GM23338 (cell line): ENCODE measurements around the gene COL8A1. TPM values are rescaled to one million over a fixed set of nuclear protein-coding genes. Genes with fewer than 3 reads are reported as not detected.

Source experiments
- ATAC-seq: fragments of 200-7000 bp; cut with Tn5 transposase; 3 replicates; pipeline ENCODE4 v1.9.1; 2020
- DNase-seq: peaks from one replicate; pipeline ENCODE4 v3.0.0-alpha.2; 2015; ENCODE audit warnings: low spot score
- H2AFZ ChIP-seq: fragments of 200-600 bp; sonication (generic); 2 replicates; pipeline ENCODE4 v1.8.0; 2016; ENCODE audit warnings: antibody characterized with exemption, mild to moderate bottlenecking, moderate library complexity
- H3F3A ChIP-seq: fragments of 200-600 bp; sonication (generic); replicated peaks from 2 replicates; pipeline ENCODE4 v1.8.0; 2017; ENCODE audit warnings: antibody characterized with exemption, mixed run types, low read depth
- H3K27ac ChIP-seq: fragments of 200-600 bp; sonication (generic); 2 replicates; pipeline ENCODE4 v1.6.1; 2016; ENCODE audit warnings: low read depth
- H3K27me3 ChIP-seq: fragments of 200-600 bp; sonication (generic); 2 replicates; pipeline ENCODE4 v1.8.0; 2016; ENCODE audit warnings: mild to moderate bottlenecking, mixed run types, moderate library complexity; ENCODE audit not compliant: insufficient read depth
- H3K36me3 ChIP-seq: fragments of 200-600 bp; sonication (generic); 2 replicates; pipeline ENCODE4 v1.8.0; 2016; ENCODE audit warnings: mild to moderate bottlenecking; ENCODE audit not compliant: insufficient read depth
- H3K4me1 ChIP-seq: fragments of 200-600 bp; sonication (generic); 2 replicates; pipeline ENCODE4 v1.8.0; 2016; ENCODE audit warnings: mild to moderate bottlenecking, moderate library complexity; ENCODE audit not compliant: insufficient read depth
- H3K4me2 ChIP-seq: fragments of 200-600 bp; sonication (generic); 2 replicates; pipeline ENCODE4 v1.7.1; 2017; ENCODE audit warnings: mixed run types
- H3K4me3 ChIP-seq: fragments of 200-600 bp; sonication (generic); 2 replicates; pipeline ENCODE4 v1.6.1; 2016; ENCODE audit warnings: mixed run types
- H3K79me2 ChIP-seq: fragments of 200-600 bp; sonication (generic); replicated peaks from 2 replicates; pipeline ENCODE4 v1.8.0; 2017; ENCODE audit warnings: mild to moderate bottlenecking; ENCODE audit not compliant: insufficient read depth
- H3K9me2 ChIP-seq: fragments of 200-600 bp; sonication (generic); 2 replicates; pipeline ENCODE4 v1.8.0; 2017; ENCODE audit not compliant: insufficient read depth
- H4K20me1 ChIP-seq: fragments of 200-600 bp; sonication (generic); replicated peaks from 2 replicates; pipeline ENCODE4 v1.8.0; 2017; ENCODE audit warnings: mild to moderate bottlenecking; ENCODE audit not compliant: insufficient read depth
- H3K27ac Mint-ChIP-seq: 2 replicates; pipeline ENCODE4 v1.8.0; 2020; ENCODE audit warnings: inconsistent platforms, mild to moderate bottlenecking, moderate library complexity, mixed read lengths
- H3K27me3 Mint-ChIP-seq: 3 replicates; pipeline ENCODE4 v1.8.0; 2022; ENCODE audit warnings: low read depth, mild to moderate bottlenecking, moderate library complexity, mixed read lengths, inconsistent platforms; ENCODE audit not compliant: insufficient read depth, poor library complexity
- H3K36me3 Mint-ChIP-seq: 3 replicates; pipeline ENCODE4 v1.8.0; 2021; ENCODE audit warnings: low read depth, mild to moderate bottlenecking, inconsistent platforms, moderate library complexity, mixed read lengths
- H3K4me1 Mint-ChIP-seq: 3 replicates; pipeline ENCODE4 v1.8.0; 2020; ENCODE audit warnings: mild to moderate bottlenecking, inconsistent platforms, mixed read lengths
- H3K4me3 Mint-ChIP-seq: 3 replicates; pipeline ENCODE4 v1.8.0; 2021; ENCODE audit warnings: moderate library complexity, mild to moderate bottlenecking, inconsistent platforms, mixed read lengths
- H3K9me3 Mint-ChIP-seq: 3 replicates; pipeline ENCODE4 v1.8.0; 2020; ENCODE audit warnings: moderate library complexity, mild to moderate bottlenecking, inconsistent platforms, mixed read lengths
- CREB1 ChIP-seq: fragments of 250-450 bp; sonication (Bioruptor Pico); IDR thresholded peaks from 2 replicates; pipeline ENCODE4 v1.5.0; 2020; ENCODE audit warnings: low read depth, mild to moderate bottlenecking, moderate library complexity
- CTCF ChIP-seq, 2 experiments: fragments of 200-600 bp in 1 of 2; sonication (generic) in 1 of 2; conservative IDR thresholded peaks; 2 replicates each; pipeline versions ENCODE4 v1.5.1 to v1.6.1; 2016 to 2017; ENCODE audit warnings: antibody characterized with exemption in 2 of 2, low read depth in 2 of 2, mild to moderate bottlenecking in 2 of 2, moderate library complexity in 1 of 2
- EZH2 ChIP-seq: fragments of 200-600 bp; sonication (generic); IDR thresholded peaks from one replicate; pipeline ENCODE4 v1.8.0; 2017; ENCODE audit warnings: antibody characterized with exemption, mild to moderate bottlenecking, low read depth; ENCODE audit not compliant: unreplicated experiment
- EZH2phosphoT487 ChIP-seq: fragments of 200-600 bp; sonication (generic); IDR thresholded peaks from one replicate; pipeline ENCODE4 v1.8.1; 2018; ENCODE audit warnings: antibody characterized with exemption; ENCODE audit not compliant: unreplicated experiment
- JUNB ChIP-seq: IDR thresholded peaks from one replicate; pipeline ENCODE4 v1.6.1; 2016; ENCODE audit warnings: antibody characterized with exemption; ENCODE audit not compliant: unreplicated experiment
- NANOG ChIP-seq: IDR thresholded peaks from 2 replicates; pipeline ENCODE4 v1.6.1; 2016; ENCODE audit warnings: antibody characterized with exemption, borderline replicate concordance
- POLR2AphosphoS5 ChIP-seq: IDR thresholded peaks from 2 replicates; pipeline ENCODE4 v1.6.1; 2016; ENCODE audit warnings: antibody characterized with exemption, low read depth
- REST ChIP-seq: IDR thresholded peaks from one replicate; pipeline ENCODE4 v1.6.1; 2018; ENCODE audit warnings: antibody characterized with exemption; ENCODE audit not compliant: unreplicated experiment
- STAT1 ChIP-seq: IDR thresholded peaks from one replicate; pipeline ENCODE4 v1.6.1; 2016; ENCODE audit warnings: antibody characterized with exemption; ENCODE audit not compliant: unreplicated experiment
- ZNF114 ChIP-seq: fragments of 250-450 bp; sonication (Bioruptor Pico); IDR thresholded peaks from 2 replicates; pipeline ENCODE4 v1.5.0; 2020; ENCODE audit warnings: mild to moderate bottlenecking, moderate library complexity
- ZNF331 ChIP-seq: fragments of 250-450 bp; sonication (Bioruptor Pico); IDR thresholded peaks from 2 replicates; pipeline ENCODE4 v1.5.0; 2020; ENCODE audit warnings: low read depth, mild to moderate bottlenecking, moderate library complexity
- ZNF462 ChIP-seq: fragments of 250-450 bp; sonication (Bioruptor Pico); IDR thresholded peaks from 2 replicates; pipeline ENCODE4 v1.5.0; 2020; ENCODE audit warnings: mild to moderate bottlenecking, moderate library complexity
- polyA plus RNA-seq: library from polyadenylated mRNA; unstranded; fragments of >200 nt; fragmentation: Nextera tagmentation; extraction: Ambion mirVana; gene quantifications from 2 replicates; pipeline ENCODE4 v1.2.1, GENCODE V29; 2016
- total RNA-seq: library from RNA; depleted of rRNA; stranded (reverse); fragments of >200 nt; shearing (Covaris generic); gene quantifications from 2 replicates; pipeline ENCODE4 v1.2.3, GENCODE V29; 2014
- TF ChIP-seq, protein P1 (sequence below): IDR thresholded peaks from 2 replicates; pipeline ENCODE4 v1.6.1; 2016; ENCODE audit warnings: antibody characterized with exemption

Gene COL8A1
- total and polyA plus RNA-seq, 2 experiments from 2014 or later, result 0.26 to 0.97 TPM

DNA sequence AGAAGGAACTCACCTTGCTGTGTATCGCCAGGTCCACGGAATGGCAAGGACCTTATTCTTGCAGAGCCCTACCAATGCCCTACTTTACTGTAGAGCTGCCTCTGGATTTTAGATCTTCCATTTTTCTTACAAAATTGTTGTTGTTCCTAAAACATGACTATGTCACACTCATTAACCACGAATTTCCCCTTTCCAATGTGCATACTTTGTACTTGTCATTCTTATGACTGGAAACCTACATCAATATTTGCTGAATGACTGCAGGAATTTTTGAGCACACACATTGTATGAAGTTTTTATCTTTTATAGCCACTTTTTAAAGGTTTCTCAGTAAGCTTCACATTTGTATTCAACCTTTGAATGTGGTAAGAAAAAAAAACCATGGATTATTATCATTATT lies 143.4 kb downstream of the COL8A1 start (continued):
- TF ChIP-seq ZNF331 (CRISPR knock-in tag) (no peak), NANOG (no peak), ZNF114 (no peak)

GRCh38 chr3:99783011-99783573 lies 144.7 kb downstream of the COL8A1 start:
- no peak overlapping the region for H2AFZ ChIP-seq
- Mint-ChIP-seq H3K36me3 (no peaks in the 10 kb centered on the region), H3K4me1 (no peaks in the 10 kb centered on the region), H3K4me3 (no peak overlapping the region), H3K27me3 (no peaks in the 10 kb centered on the region), H3K9me3 (no peaks in the 10 kb centered on the region), H3K27ac (no peak overlapping the region)
- no peaks in the 10 kb centered on the region for H3K79me2 ChIP-seq
- DNase-seq (no peak), ATAC-seq (no peak)
- no peak overlapping the region for H3K4me2 ChIP-seq
- no peaks in the 10 kb centered on the region for H3K9me2 ChIP-seq
- no peak overlapping the region for H3K27ac ChIP-seq
- no peaks in the 10 kb centered on the region for H3K27me3 ChIP-seq
- H3K4me1 ChIP-seq, result no peaks in the 10 kb centered on the region
- no peaks in the 10 kb centered on the region for H4K20me1 ChIP-seq
- H3K4me3 ChIP-seq, result no peak overlapping the region
- no peaks in the 10 kb centered on the region for H3K36me3 ChIP-seq
- no peaks in the 10 kb centered on the region for H3F3A ChIP-seq
- TF ChIP-seq POLR2AphosphoS5, result no peak
- TF ChIP-seq, protein P1, sequence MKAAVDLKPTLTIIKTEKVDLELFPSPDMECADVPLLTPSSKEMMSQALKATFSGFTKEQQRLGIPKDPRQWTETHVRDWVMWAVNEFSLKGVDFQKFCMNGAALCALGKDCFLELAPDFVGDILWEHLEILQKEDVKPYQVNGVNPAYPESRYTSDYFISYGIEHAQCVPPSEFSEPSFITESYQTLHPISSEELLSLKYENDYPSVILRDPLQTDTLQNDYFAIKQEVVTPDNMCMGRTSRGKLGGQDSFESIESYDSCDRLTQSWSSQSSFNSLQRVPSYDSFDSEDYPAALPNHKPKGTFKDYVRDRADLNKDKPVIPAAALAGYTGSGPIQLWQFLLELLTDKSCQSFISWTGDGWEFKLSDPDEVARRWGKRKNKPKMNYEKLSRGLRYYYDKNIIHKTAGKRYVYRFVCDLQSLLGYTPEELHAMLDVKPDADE, result no peak
- no peak for TF ChIP-seq CTCF (conservative IDR thresholded peaks at IDR 0.05; ENCODE audit: low read depth in 2 of 2)
- no peak for TF ChIP-seq EZH2
- TF ChIP-seq REST, result no peak
- no peak for TF ChIP-seq CREB1 (CRISPR knock-in tag)
- no peak for TF ChIP-seq STAT1
- no peak for TF ChIP-seq JUNB
- no peak for TF ChIP-seq ZNF462 (CRISPR knock-in tag)
- no peak for TF ChIP-seq ZNF331 (CRISPR knock-in tag)
- TF ChIP-seq ZNF114, result no peak
- TF ChIP-seq NANOG, result no peak
- no peak for TF ChIP-seq EZH2phosphoT487
